Body of pancreas (tissue), 4 donors: ENCODE measurements around the gene ASRGL1. TPM values are rescaled to one million over a fixed set of nuclear protein-coding genes. Genes with fewer than 3 reads are reported as not detected.

Experiments
- ATAC-seq: fragments of 150-250 bp; one replicate; pipeline ENCODE4 v1.9.1; 2016
- DNase-seq, 4 donors: peaks; one replicate each; pipeline ENCODE4 v3.0.0-alpha.2; 2019
- H3K27ac ChIP-seq, 4 donors: fragments of 200-600 bp; sonication (generic); 1 replicate in 3 of 4; 2 replicates in 1 of 4; pipeline versions ENCODE4 v1.5.1 to v1.6.1; 2016 to 2019; ENCODE audit warnings: mild to moderate bottlenecking in 1 of 4, mixed read lengths in 1 of 4, moderate library complexity in 1 of 4
- H3K27me3 ChIP-seq, 2 donors: fragments of 200-600 bp; sonication (generic); one replicate each; pipeline ENCODE4 v1.6.0; 2016; ENCODE audit warnings: mild to moderate bottlenecking in 1 of 2
- H3K36me3 ChIP-seq, 2 donors: fragments of 200-600 bp; sonication (generic); replicated peaks in 1 of 2; 2 replicates each; pipeline ENCODE4 v1.5.1; 2016; ENCODE audit warnings: low read depth in 2 of 2; ENCODE audit not compliant: insufficient read depth in 1 of 2
- H3K4me1 ChIP-seq: fragments of 200-600 bp; sonication (generic); one replicate; pipeline ENCODE4 v1.6.0; 2016
- H3K4me3 ChIP-seq, 2 donors: fragments of 200-600 bp; sonication (generic); 1 replicate in 1 of 2; 2 replicates in 1 of 2; pipeline ENCODE4 v1.5.1; 2016 to 2019
- H3K9me3 ChIP-seq, 3 donors: fragments of 200-600 bp; sonication (generic); 1 replicate in 2 of 3; 2 replicates in 1 of 3; pipeline ENCODE4 v1.5.1; 2016
- CTCF ChIP-seq, 7 experiments: fragments of 450-650 bp in 4 of 7; fragments of 200-600 bp in 3 of 7; sonication (generic) in 3 of 7; IDR thresholded peaks; one replicate each; pipeline ENCODE4 v1.5.1; 2016 to 2019; ENCODE audit warnings: antibody characterized with exemption in 7 of 7
- POLR2A ChIP-seq, 3 donors: fragments of 450-650 bp; IDR thresholded peaks; one replicate each; pipeline ENCODE4 v1.6.1; 2016; ENCODE audit warnings: antibody characterized with exemption in 3 of 3, mild to moderate bottlenecking in 2 of 3
- WGBS, 2 donors: methylation state at CpG; one replicate each; pipeline ENCODE4 v1.1.5; 2017; 5-methylcytosine and 5-hydroxymethylcytosine counted together
- intact Hi-C: fragments of 100-400 bp; cut with DNase I; formaldehyde crosslinking; loops from one replicate; pipeline ENCODE4 v1.15.1; 2023
- total RNA-seq, 2 donors: library from RNA; depleted of rRNA; stranded (reverse); fragments of >200 nt; gene quantifications; one replicate each; pipeline ENCODE4 v1.1.0, GENCODE V29; 2016

ASRGL1 gene
- total RNA-seq = 10 to 100 TPM; 15.3 to 69.5 TPM

- Histone ChIP-seq H3K4me1 (peaks cover 25% of the 10 kb centered on the region), H3K27me3 (no peaks in the 10 kb centered on the region), H3K4me3 (peak within 1 kb of the TSS; percentile 73 to 75), H3K36me3 (no peaks in the 10 kb centered on the region), H3K9me3 (no peaks in the 10 kb centered on the region), H3K27ac (peak within 1 kb of the TSS; percentile 14 to 69 (median 58))
- WGBS, 2 donors = 1 to 2% methylated on average over 17 to 98 of the region's 98 CpGs
- ATAC-seq (peak; percentile 96), DNase-seq (peak; percentile 92 to 96 (median 94))
- peak; percentile 47 to 58 (median 54) for TF ChIP-seq POLR2A (IDR thresholded peaks at IDR 0.05)
- no peak for TF ChIP-seq CTCF (IDR thresholded peaks at IDR 0.05)
- intact Hi-C loops = no loop called here
These were observed at the start of gene ASRGL1 for GRCh38 chr11:62337303-62338181. Gene ASRGL1 (plus strand): TSS chr11:62337448. CDS start chr11:62337978, 530 bp downstream.

GRCh38 chr11:62295504-62295903 lies 41.7 kb upstream of the ASRGL1 start:
- DNase-seq = peak in 1 of 4 donors; percentile 17
- 32 to 38% methylated on average over 1 to 2 of the region's 2 CpGs for WGBS, 2 donors
- no peak for TF ChIP-seq CTCF (IDR thresholded peaks at IDR 0.05)
- no peak for TF ChIP-seq POLR2A (IDR thresholded peaks at IDR 0.05)
- Histone ChIP-seq H3K4me1 (no peaks in the 10 kb centered on the region), H3K27ac (no peak overlapping the region), H3K27me3 (no peaks in the 10 kb centered on the region), H3K36me3 (no peaks in the 10 kb centered on the region), H3K4me3 (no peak overlapping the region), H3K9me3 (no peaks in the 10 kb centered on the region)
- intact Hi-C loops = no loop called here
- no peak for ATAC-seq

GRCh38 chr11:62298975-62299374 lies 38.3 kb upstream of the ASRGL1 start, which contains the start of gene SCGB1D4:
Gene SCGB1D4 (minus strand): TSS chr11:62299075. CDS start chr11:62299010, 65 bp downstream.
- no peak for TF ChIP-seq POLR2A (IDR thresholded peaks at IDR 0.05)
- TF ChIP-seq CTCF (IDR thresholded peaks at IDR 0.05) = no peak
- WGBS, 2 donors = 46 to 63% methylated on average over 7 of the region's 7 CpGs

GRCh38 chr11:62306227-62306626 lies 31.0 kb upstream of the ASRGL1 start:
- TF ChIP-seq POLR2A (IDR thresholded peaks at IDR 0.05) = no peak
- TF ChIP-seq CTCF (IDR thresholded peaks at IDR 0.05) = no peak
- H3K9me3 ChIP-seq = peaks cover 0 to 4% (median 0%) of the 10 kb centered on the region in 3 donors
- H3K4me1 ChIP-seq = no peaks in the 10 kb centered on the region
- H3K27me3 ChIP-seq = no peaks in the 10 kb centered on the region
- H3K27ac ChIP-seq = no peak overlapping the region
- H3K36me3 ChIP-seq = no peaks in the 10 kb centered on the region
- DNase-seq = no peak
- WGBS, 2 donors = 49 to 57% methylated on average over 6 of the region's 6 CpGs
- no peak for ATAC-seq
- H3K4me3 ChIP-seq = no peak overlapping the region
- intact Hi-C loops = loop anchor here (5.0 kb wide), 1 partner anchor 139 kb away; no protein-coding TSS in a partner anchor

More at GRCh38 chr11:62298975-62299374, 38.3 kb upstream of the ASRGL1 start, which contains the start of gene SCGB1D4:
- no peaks in the 10 kb centered on the region for H3K4me1 ChIP-seq
- H3K27ac ChIP-seq = no peak within 1 kb of the TSS
- H3K27me3 ChIP-seq = no peaks in the 10 kb centered on the region
- H3K36me3 ChIP-seq = no peaks in the 10 kb centered on the region
- DNase-seq (no peak), ATAC-seq (no peak)
- intact Hi-C loops = no loop called here
- no peaks in the 10 kb centered on the region for H3K9me3 ChIP-seq
- H3K4me3 ChIP-seq = no peak within 1 kb of the TSS
